GM21447 (cell line): ENCODE measurements around the gene FILIP1.
"Not testable (repeated sequence)": the region's sequence is repeated elsewhere in the genome, so short reads cannot be mapped to it uniquely, and the experiment has no call there.

Experiments
- ATAC-seq: cut with Tn5 transposase; IDR thresholded peaks from one replicate; pipeline ENCODE4 v1.9.1; 2021; ENCODE audit not compliant: unreplicated experiment

The FILIP1 gene

GRCh38 chr6:75421316-75422023 is 72.1 kb downstream of the FILIP1 start:
- ATAC-seq: no peak

GRCh38 chr6:75419980-75420379 is 73.6 kb downstream of the FILIP1 start:
- ATAC-seq: no peak

- ATAC-seq: no peak
These were observed 74.2 kb downstream of the FILIP1 start for GRCh38 chr6:75419416-75419815.

GRCh38 chr6:75418233-75418632 is 75.4 kb downstream of the FILIP1 start:
- peak; percentile 95 for ATAC-seq

GRCh38 chr6:75416443-75416842 is 77.2 kb downstream of the FILIP1 start:
- no peak for ATAC-seq

GRCh38 chr6:75415804-75416203 is 77.8 kb downstream of the FILIP1 start:
- no peak for ATAC-seq

- no peak for ATAC-seq
These were observed 79.1 kb downstream of the FILIP1 start for GRCh38 chr6:75414445-75415021.

- no peak for ATAC-seq
These were observed 80.5 kb downstream of the FILIP1 start for GRCh38 chr6:75412969-75413662.

GRCh38 chr6:75410564-75410963 is 83.0 kb downstream of the FILIP1 start:
- ATAC-seq: not testable (repeated sequence)

GRCh38 chr6:75409928-75410327 is 83.7 kb downstream of the FILIP1 start:
- ATAC-seq: no peak

- no peak for ATAC-seq
These were observed 84.3 kb downstream of the FILIP1 start for GRCh38 chr6:75409286-75409685.

- ATAC-seq: no peak
These were observed 90.0 kb downstream of the FILIP1 start for GRCh38 chr6:75403563-75404080.

GRCh38 chr6:75402296-75402695 is 91.3 kb downstream of the FILIP1 start:
- ATAC-seq: no peak

- no peak for ATAC-seq
These were observed 95.7 kb downstream of the FILIP1 start for GRCh38 chr6:75397656-75398465.

GRCh38 chr6:75397171-75397570 is 96.4 kb downstream of the FILIP1 start:
- ATAC-seq: no peak

GRCh38 chr6:75396005-75396800 is 97.4 kb downstream of the FILIP1 start:
- no peak for ATAC-seq

- no peak for ATAC-seq
These were observed 99.8 kb downstream of the FILIP1 start for GRCh38 chr6:75393806-75394205.

GRCh38 chr6:75391276-75391675 is 102.3 kb downstream of the FILIP1 start:
- ATAC-seq: no peak

GRCh38 chr6:75386050-75386770 is 107.4 kb downstream of the FILIP1 start:
- no peak for ATAC-seq

GRCh38 chr6:75384116-75384515 is 109.5 kb downstream of the FILIP1 start:
- no peak for ATAC-seq
